ENCODE results near the gene ENOX1.

ENOX1 gene

DNA sequence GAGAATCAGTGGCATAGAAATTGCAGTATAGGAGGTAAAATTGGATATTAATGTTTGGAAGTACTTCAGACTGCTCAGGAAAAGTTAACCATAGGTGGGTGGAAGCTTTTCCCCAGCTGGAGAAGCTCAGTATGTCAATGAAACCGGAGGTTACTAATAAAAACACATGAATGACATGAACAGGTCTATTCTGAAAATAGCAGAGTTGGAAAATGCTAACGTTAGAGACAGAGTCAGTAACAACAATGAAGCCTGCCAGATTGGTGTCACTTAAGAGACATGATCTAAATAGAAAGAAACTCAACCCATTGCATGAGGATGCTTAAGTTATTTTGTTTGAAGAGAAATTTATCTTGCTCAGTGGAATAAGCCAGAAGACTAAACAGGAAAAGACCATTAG, 398.9 kb downstream of the ENOX1 start:
- no peak for DNase-seq (ENCODE audit: low read depth)

DNA sequence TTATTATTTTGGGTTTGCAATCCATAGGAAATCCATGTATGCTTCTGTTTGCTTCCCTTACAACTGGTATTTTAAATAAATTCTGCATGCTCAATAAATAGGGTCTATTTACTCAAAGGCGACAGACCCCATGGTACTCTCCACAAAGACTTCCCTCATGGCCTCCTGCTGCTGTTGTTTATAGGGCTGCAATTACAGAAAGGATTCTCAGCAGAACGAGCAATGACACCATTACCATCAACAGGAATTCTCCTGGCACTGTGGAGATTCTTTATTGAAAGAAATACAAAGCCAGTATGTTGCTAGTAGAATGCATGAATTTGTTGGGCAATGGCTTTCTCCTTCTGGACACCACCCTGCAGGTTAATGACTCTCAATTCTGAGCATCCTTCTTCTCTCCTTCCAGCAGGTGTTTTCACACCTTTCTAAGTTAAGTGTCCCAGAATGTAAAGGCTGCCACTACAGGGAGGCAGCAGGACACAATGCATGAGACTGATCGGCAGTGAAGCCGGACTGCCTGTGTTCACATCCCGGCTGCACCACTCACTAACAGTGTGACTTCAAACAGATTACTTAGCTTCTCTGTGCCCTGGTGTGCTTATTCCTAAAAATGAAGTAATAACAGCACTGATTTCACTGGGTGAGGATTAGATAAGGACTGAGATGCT, 403.1 kb downstream of the ENOX1 start:
- DNase-seq (ENCODE audit: low read depth) = no peak

DNA sequence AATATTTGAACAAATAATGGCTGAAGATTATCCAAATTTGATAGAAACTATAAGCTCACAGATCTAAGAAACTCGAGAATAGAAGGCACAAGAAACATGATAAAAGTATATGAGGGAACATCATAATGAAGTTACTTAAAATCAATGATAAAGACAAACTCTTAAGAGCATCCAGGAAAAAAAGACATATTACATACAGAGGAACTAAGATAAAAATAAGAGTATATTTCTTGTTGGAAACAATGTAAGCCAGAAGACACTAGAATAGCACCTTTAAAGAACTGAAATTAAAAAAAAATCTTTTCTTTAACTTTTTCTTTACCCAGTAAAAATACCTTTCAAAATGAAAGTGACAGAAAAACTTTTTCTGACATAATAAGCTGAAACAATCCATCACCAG, 407.0 kb downstream of the ENOX1 start:
- DNase-seq (ENCODE audit: low read depth) = no peak

DNA sequence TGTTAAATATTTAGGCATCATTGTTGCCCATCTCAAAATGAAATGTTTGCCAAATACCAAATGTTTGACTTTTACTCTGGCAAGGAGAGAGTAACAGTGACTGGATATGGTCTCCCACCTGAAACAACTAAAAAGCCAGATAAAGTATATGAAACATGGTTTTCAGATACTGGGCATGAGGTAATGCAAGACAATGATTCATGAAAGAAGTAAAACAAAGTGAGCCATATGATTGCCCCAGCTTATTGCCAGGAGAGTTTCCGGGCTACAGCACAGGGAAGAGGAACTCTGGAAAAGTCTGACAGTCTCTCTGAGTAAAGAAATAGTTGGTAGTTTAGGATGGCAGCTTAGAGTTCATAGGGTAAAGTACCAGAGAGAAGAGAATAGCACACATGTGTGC, 408.8 kb downstream of the ENOX1 start:
- no peak for DNase-seq (ENCODE audit: low read depth)

DNA sequence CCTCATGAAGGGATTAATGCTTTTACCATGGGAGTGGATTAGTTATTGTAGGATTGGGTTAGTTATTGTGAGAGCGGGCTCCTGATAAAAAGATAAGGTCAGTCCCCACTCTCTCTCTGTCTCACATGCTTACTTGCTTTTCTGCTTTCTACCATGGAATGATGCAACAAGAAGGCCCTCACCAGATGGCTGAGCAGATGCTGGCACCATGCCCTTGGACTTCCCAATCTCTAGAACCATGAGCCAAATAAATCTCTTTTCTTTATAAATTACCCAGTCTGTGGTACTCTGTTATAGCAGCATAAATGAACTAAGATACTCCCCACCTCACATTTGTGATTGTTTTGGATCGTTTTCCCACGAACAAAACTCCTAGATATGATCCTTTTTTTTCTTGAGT, 409.6 kb downstream of the ENOX1 start:
- DNase-seq (ENCODE audit: low read depth) = no peak

DNA sequence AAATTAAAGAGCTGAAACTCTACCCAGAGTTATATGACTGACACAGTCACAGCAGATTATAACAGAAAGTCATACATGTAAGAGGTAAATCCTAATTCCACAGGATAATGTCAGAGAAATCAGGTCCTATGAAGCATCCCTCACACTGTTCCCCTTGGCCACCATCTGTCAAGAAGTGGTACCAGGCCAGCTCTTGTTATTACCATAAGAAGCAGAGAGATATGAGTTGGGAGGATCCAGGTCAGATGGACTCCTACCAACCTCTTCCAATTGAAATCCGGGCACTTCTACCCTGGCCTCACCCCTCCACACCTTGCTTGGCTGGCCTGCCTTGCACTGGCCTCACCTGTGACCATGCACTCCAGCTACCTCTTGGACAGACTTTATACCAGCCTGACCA, 410.2 kb downstream of the ENOX1 start:
- no peak for DNase-seq (ENCODE audit: low read depth)

DNA sequence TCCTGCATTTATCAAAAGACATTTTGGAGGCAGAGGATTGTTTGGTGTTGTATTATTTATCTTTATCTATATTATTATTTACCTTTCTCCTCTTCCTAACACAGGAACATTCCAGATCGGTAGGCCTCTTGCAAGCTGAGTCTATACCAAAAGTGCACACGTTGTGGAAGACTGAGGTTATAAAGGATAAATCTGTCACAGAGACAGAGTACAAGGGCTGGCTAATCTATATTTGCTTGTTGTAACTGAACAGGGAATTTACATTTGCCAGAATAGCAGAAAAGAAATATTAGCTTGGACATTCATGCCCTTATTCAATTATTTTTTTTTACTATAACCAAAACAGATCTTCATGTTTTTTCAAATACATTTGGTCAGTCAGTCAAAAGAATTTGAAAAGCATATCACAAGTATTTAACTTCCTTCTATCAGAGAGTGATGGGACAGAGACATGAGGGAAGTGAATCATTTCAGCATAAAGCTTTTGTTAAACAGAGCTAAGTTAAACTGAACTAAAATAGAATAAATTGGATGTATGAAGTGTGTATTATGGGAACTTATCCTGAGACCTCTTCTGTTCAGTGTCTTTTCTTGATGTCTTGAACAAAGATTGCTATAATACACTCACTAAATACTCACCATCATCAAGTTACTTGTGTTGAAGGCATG, 410.8 kb downstream of the ENOX1 start:
- no peak for DNase-seq (ENCODE audit: low read depth)

DNA sequence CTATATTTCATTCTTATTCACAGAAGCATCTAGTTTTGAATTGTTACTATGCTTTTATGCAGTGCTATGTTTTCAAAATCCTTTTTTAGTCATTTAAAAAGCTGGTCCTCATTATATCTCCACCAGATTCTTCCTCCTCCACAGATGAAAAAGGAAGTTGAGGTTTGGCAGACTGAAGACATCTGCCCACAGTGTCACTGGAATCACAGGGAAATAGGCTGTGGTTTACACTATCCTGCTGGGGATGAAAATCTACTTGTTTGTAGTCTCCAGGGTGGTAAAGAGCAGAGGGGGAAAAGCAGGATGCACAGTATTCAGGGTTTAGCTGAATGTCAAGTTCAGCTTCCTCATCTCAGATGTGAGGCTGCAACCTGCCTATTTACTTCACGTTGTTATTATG, 412.2 kb downstream of the ENOX1 start:
- peak; percentile 66 for DNase-seq (ENCODE audit: low read depth)

DNA sequence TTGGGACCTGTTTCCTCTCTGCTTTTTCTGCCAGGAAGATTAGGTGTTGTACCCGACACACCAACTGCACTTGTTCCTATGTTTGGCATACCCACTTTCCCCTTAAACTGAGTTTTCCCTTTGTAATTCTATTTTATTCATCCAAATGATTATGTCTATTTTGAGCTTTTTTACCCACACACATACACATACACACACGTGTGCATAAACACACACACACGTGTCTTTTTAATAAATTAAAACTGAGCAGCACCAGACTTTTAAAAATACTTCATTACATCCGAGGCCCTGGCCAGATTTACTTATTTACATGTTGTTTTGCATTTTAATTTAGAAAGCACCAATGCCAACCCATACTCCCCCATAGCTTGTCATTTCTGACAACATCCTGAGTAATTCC, 413.4 kb downstream of the ENOX1 start:
- no peak for DNase-seq (ENCODE audit: low read depth)

DNA sequence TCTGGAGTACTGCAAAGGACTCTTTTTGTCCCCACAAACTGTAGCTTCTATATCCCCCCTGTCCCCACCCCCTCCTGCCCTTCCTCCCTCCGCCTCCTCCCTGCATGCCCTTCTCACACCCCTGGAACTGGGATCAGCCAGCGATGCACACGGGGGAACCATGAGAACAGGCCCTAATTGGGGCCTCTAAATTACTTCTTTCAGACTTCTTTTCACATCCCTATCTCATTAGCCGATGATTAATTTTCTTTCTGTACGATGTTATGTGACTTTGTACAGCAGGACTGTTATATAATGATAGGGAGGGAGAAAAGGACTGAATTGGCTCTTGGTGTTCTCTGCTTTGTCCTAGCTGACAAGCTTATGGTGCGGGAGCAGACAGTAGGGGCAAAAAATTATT, 415.9 kb downstream of the ENOX1 start:
- no peak for DNase-seq (ENCODE audit: low read depth)

DNA sequence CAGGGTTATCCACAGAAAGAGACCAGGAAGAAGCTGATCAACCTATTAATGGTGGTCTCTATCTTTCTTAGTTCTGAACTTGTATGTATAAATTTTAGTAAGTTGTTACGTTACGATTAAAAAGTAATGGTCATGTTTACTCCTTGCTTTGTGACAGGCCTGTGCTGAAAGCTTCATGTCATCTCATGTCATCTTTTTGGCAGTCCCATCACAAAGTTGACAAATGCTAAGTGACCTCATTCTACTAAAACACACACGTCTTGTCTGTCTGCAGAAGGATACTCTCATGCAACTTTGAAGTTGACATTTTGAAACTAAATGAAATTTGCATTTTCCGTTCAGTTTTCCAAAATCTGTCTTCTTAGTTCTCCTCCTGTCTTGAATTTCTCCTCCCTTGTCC, 417.5 kb downstream of the ENOX1 start:
- no peak for DNase-seq (ENCODE audit: low read depth)

DNA sequence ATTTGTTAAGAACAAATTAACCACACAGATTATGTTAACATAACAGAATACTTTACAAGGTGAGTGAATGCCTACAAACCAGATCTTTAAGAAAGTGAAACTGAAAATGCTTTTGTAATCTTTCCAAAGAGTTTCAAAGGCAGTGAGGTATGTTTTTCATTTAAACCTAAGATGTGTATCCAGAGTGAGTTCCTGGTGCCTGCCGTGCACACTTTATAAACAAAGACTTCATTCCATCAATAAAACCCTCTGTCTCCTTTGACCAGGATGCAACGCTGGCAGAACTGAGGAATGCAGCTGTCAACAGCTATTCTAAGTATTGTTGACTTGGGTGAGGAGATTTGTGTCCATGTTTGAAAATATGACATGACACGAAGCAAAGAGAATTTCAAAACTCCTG, 418.8 kb downstream of the ENOX1 start:
- DNase-seq (ENCODE audit: low read depth) = no peak

DNA sequence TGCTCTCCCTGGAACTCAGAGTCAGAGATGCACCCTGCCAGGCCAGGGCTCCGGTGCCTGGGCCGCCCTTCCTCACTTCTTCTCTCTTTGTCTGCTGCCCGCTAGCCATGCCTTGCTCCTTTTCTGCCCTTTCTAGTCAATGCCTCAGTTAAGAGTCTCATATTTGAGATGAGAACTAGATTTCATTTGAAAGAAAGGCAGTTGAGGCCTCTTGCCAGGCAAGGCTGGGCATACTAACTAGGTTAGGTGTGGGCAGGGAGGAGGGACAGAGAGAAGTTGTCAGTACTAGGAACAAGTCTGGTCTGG, 421.8 kb downstream of the ENOX1 start:
- DNase-seq (ENCODE audit: low read depth) = no peak

DNA sequence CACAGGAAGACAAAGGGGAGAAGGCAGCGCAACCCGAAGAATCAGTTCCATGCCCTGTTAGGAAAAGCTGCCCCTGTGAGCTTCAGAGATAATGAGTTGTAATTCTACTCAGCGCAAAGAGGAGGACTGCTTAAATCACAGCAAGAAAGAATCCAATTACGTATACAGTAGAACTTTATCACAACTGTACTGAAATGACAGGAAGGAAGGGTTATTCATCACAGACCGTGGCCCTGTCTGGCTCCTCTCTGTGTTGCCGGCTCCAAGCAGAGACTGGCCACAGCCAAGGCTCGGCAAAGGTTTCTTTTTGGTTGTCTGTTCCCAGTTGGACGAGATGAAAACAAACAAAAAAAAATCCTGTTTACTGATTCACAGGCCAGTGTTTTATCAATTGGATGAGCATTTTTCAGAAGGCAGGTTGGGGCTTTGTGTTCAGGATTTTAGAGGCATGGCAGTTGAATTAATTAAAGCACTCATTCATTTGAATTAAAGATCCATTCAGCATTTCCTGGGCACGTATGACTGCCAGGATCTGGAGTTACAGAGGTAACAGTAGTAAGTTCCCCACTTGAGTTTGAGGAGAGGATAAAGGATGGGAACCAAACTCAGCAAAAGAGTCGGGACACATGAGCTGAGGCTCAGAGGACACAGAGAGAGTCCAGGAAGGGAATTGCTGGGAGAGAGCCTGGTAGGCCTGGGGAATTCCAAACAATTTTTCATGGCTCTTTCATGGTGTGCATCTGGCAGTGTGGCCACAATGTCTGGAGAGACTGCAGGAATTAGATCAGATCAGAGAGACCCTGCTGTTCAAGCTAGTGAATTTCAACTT, 422.3 kb downstream of the ENOX1 start:
- no peak for DNase-seq (ENCODE audit: low read depth)

DNA sequence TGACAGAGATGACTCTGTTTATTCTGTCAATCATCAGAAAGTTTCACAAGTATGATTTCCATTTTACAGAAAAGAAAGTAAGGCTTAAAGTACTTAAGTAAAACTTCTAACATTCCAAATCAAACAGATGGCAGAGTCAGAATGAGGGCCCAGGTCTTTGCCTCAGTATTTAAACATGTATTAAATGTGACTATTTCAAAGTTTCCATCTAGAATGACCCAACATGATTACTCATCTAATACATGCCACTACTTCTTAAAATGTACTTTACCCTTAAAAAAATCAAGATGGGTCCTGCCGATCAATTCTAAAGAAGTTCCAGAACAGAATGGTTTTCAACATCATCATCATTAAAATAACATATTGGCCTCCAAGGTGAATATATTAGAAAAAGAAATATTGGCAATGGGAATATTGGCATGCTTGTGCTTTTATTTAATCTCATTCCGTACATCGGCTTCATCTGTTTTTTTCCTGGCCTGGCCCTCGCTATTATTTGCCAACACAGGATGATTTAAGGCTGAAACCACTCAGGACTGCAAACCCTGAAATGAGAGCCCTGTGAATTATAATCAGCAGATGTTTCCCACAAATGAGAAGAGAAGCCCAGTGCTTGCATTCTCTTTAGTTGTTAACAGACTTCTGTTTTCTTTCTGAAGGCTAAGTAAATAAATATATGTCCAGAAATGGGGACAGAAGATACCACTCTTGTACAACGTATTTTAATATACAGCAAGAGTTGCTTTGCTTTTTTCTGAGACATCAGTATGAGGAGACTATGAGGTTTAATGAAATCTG, 423.4 kb downstream of the ENOX1 start:
- DNase-seq (ENCODE audit: low read depth) = no peak

DNA sequence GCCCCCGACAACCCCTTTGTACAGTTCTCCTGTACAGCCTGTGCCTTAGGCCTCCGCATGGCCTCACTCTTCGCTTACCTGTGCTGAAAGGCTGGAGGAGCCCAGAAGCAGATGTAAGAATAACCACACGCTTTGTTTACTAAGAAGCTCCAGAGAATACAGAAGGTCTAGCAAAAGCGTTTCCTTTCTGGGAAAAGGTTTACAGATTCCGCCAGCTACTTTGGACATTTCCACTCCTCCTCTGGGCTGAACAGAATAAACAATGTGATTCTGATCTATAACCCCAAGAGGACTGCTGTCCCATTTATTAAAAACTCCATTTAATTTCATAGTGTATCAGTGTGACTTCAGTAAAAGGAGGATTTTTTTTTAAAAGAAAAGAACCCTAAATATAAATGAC, 424.2 kb downstream of the ENOX1 start:
- DNase-seq (ENCODE audit: low read depth) = no peak

DNA sequence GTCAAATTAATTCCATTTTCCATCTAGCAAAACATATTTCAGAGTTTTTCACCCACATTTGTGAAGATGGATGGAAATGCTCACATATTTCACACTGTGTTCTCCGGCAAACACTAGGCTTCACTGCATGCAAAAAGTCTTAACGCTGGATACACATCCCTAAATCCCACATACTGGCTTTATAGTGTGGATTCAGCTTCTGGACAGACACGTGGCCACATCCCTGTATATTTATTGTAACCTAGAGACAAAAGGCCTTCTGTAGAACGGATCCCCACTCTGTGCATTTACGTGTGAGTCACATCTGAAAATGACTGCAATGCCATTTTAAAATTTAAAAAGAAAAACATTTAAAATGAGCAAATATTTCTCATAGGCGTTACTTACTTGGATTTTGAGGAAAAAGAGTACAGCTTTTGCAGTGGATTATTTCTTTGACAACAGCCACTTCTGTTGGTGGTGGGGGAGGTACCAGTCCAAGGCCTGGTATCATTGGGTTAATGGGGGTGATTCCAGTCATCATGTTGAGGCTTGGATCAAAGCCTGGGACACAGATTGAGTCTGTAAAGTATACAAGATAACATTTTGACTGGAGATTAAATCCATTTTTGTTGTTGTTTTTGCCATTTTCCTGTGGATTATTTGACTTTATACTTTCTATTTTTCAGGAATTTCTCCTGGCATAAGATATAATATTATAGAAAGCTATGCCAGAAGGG, 425.7 kb downstream of the ENOX1 start:
- no peak for DNase-seq (ENCODE audit: low read depth)

DNA sequence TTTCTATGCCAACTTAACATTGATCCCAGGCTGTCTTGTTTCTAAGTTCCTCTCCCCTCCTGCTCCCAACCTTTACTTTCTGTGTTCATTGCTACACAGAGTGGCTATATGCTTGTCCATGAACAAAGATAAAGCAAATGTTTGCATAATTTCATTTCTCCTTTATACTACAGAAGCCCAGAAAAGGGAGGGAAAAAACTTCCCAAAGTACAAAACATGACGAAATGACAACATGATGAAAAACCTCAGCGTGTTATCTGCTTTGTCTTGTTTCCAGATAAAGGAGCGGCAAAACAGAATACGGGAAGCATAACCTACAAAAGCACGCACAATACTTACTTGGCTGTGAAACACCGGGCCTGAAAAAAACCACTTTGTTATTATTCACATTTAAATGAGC, 426.6 kb downstream of the ENOX1 start:
- no peak for DNase-seq (ENCODE audit: low read depth)

DNA sequence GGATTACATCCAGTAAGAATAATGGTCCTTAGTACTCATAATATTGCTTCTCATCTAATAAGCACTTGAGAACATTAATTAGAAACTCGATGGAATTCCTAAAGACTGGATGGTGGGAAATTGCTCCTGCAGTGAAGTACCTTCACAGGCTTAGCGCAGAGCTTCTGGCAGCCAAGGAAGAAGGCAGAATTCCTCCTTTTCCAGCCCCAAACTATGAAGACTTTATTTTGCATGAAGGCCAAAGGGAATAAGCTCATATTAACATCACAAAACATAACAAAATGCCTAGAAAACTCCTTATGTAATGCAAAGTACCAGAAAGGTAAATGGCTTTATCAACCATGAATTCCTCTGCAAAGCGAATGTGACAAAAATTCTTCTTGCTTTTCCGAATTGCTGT, 427.2 kb downstream of the ENOX1 start:
- DNase-seq (ENCODE audit: low read depth) = no peak

DNA sequence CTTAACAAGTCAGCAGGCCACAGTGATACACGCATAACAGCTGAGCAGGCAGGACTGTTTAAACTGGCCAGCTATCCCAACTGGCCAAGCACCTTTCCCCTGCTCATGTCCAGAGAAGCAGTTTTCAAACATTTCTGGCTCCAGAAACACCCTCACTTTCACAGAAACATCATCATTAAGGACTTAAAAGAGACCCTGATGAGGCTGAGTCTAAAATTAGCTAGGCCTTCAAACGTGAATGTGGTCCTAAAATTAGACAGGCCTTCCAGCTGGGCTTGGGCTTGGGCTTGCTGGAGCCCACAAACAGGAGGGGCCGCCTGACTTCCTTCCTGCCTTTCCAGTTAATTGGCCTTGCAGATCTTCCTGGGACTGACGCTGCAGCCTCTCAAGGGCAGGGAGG, 429.2 kb downstream of the ENOX1 start:
- no peak for DNase-seq (ENCODE audit: low read depth)

DNA sequence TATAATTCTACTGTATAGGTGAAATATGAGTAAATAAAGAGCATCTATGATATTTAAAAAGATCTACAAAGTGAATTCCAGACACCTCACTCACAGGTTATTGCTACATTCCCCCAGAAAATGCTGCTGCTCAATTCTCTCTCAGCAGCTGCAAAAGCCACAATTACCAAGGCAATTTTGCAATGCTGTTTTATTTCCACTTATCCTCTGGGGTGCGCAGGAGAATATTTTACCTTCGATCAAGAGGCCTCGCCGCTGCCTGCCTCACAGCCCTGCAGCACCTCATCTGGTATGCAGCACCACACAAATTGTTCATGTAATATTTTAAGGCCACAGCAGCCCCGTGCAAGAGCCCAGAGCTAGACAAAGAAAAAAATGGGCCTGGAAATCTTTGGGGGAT, 430.2 kb downstream of the ENOX1 start:
- no peak for DNase-seq (ENCODE audit: low read depth)

DNA sequence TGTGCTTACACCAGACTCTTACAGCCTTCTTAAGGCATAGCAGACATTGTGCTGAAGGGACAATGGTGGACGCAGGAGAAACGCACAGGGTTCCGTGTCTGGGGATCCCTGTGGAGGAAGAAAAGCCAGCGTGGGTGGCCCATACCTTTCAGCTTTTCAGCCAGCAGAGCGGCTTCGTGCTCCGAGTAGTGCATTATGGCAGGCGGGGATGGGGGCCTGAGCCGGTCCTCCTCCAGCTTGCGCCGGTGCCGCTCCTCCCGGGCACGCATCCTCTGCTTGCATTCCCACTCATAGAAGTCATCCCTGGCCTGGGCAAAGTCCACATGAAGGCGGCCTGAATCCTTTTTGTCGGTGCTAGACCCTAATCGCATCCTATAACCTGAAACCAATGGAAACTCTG, 431.0 kb downstream of the ENOX1 start:
- no peak for DNase-seq (ENCODE audit: low read depth)
